ENCODE measurements around the gene BMPR1B. TPM values are rescaled to one million over a fixed set of nuclear protein-coding genes. Genes with fewer than 3 reads are reported as not detected.

The BMPR1B gene
- total RNA-seq, 1 donor from 2014 or later = 26.8 TPM

DNA sequence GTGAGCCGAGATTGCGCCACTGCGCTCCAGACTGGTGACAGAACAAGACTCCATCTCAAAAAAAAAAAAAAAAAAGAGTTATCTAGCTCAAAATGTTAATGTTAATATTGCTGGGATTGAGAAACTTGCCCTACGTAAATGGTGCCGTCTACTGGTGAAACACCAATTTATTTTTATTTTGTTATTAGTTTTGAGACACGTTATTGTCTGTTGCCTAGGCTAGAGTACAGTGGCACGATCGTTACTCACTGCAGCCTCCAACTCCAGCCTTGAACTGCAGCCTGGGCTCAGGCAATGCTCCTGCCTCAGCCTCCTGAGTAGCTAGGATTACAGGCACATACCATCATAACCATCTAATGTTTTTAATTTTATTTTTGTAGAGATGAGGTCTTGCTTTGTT, 262.8 kb downstream of the BMPR1B start:
- DNase-seq (ENCODE audit: low read depth, low spot score) = no peak

DNA sequence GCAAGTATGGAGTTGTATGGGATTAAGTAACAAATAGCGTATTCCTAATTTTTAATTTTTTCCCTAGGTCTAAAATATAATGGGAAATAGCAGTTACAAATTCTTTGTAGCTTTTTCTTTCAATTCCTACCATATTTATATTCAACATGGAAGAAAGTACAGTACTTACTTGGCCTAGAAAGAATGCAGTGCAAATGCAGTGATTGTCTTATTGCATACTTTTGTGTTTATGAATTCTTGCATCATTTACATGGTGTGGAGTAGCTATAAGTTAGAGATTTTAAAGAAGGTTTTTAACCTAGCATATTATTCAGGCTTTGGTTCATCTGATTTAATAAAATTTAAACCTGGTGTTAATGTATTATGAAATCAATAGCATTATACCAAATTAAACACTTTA, 263.3 kb downstream of the BMPR1B start:
- H3K4me1 Mint-ChIP-seq = peaks cover 9% of the 10 kb centered on the region
- TF ChIP-seq, protein P1, sequence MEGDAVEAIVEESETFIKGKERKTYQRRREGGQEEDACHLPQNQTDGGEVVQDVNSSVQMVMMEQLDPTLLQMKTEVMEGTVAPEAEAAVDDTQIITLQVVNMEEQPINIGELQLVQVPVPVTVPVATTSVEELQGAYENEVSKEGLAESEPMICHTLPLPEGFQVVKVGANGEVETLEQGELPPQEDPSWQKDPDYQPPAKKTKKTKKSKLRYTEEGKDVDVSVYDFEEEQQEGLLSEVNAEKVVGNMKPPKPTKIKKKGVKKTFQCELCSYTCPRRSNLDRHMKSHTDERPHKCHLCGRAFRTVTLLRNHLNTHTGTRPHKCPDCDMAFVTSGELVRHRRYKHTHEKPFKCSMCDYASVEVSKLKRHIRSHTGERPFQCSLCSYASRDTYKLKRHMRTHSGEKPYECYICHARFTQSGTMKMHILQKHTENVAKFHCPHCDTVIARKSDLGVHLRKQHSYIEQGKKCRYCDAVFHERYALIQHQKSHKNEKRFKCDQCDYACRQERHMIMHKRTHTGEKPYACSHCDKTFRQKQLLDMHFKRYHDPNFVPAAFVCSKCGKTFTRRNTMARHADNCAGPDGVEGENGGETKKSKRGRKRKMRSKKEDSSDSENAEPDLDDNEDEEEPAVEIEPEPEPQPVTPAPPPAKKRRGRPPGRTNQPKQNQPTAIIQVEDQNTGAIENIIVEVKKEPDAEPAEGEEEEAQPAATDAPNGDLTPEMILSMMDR (conservative IDR thresholded peaks at IDR 0.05) = no peak

More for the DNA sequence above, 262.8 kb downstream of the BMPR1B start:
- TF ChIP-seq, protein P1 (conservative IDR thresholded peaks at IDR 0.05) = no peak
- H3K4me1 Mint-ChIP-seq = peaks cover 9% of the 10 kb centered on the region
- no peak overlapping the region for H3K4me3 Mint-ChIP-seq
- no peaks in the 10 kb centered on the region for H3K27me3 Mint-ChIP-seq (ENCODE audit: low read depth)
- H3K9me3 Mint-ChIP-seq = no peaks in the 10 kb centered on the region
- no peak overlapping the region for H3K27ac Mint-ChIP-seq (ENCODE audit: unreplicated experiment)
- H3K36me3 Mint-ChIP-seq (ENCODE audit: low read depth) = no peaks in the 10 kb centered on the region

DNA sequence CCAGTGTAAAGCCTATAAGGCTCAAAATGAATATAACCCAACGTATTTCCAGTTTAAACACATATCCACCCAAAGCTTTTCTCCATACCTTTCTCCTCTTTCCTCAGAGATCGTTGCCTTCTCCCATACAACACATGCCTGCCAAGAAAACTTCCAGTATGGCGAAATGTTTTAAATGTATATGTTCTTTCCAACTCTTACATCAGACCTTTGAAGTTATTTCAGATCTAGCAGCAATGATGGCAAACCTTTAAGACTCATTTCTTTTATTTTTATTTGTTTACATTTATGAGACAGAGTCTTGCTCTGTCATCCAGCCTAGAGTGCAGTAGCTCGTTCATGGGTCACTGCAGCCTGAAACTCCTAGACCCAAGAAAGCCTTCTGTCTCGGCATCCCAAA, 265.4 kb downstream of the BMPR1B start:
- H3K9me3 Mint-ChIP-seq = no peaks in the 10 kb centered on the region
- peaks cover 14% of the 10 kb centered on the region for H3K4me1 Mint-ChIP-seq
- DNase-seq (ENCODE audit: low read depth, low spot score) = no peak
- no peak overlapping the region for H3K4me3 Mint-ChIP-seq
- H3K27ac Mint-ChIP-seq (ENCODE audit: unreplicated experiment) = no peak overlapping the region
- no peaks in the 10 kb centered on the region for H3K27me3 Mint-ChIP-seq (ENCODE audit: low read depth)
- TF ChIP-seq, protein P1 (conservative IDR thresholded peaks at IDR 0.05) = no peak
- no peaks in the 10 kb centered on the region for H3K36me3 Mint-ChIP-seq (ENCODE audit: low read depth)

More for the DNA sequence above, 263.3 kb downstream of the BMPR1B start:
- Mint-ChIP-seq H3K27me3 (ENCODE audit: low read depth) (no peaks in the 10 kb centered on the region), H3K27ac (ENCODE audit: unreplicated experiment) (no peak overlapping the region), H3K9me3 (no peaks in the 10 kb centered on the region), H3K4me3 (no peak overlapping the region), H3K36me3 (ENCODE audit: low read depth) (no peaks in the 10 kb centered on the region)
- DNase-seq (ENCODE audit: low read depth, low spot score) = no peak

DNA sequence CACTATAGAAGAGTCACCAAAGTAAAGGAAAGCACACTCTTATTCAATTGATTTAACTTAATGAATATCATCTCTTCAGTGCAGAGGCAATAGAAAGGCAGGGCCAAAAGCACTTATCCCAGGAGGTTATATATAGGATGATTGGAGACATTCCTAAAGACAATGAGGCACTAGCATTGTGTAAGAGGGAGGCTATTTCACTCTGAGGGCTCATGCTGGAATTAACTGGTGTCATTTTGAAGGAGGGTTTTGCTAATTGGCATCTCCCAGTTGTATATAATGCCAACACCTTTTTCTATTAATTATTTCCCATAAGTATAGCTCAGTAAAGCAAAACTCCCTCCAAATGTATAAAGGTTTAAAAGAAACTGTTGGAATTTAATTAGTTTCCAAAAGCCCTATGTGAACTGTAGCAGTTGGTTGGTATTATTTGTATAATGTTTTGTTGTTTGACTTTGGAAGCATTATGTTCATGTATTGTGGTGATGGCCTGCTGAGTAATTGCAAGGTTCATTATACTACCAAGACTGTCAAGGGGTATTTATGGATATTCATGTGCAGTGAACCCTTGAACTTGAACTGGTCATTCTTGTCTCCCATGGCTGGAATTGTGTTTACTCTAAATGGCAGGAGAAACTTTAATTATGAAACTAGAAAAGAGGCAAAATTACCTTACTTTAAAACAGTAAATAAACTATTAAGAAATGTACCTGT, 270.3 kb downstream of the BMPR1B start:
- Mint-ChIP-seq H3K9me3 (no peaks in the 10 kb centered on the region), H3K4me3 (no peak overlapping the region), H3K4me1 (peaks cover 14% of the 10 kb centered on the region), H3K27me3 (ENCODE audit: low read depth) (no peaks in the 10 kb centered on the region), H3K36me3 (ENCODE audit: low read depth) (peaks cover 2% of the 10 kb centered on the region), H3K27ac (ENCODE audit: unreplicated experiment) (no peak overlapping the region)
- no peak for DNase-seq (ENCODE audit: low read depth, low spot score)
- TF ChIP-seq, protein P1 (conservative IDR thresholded peaks at IDR 0.05) = no peak

DNA sequence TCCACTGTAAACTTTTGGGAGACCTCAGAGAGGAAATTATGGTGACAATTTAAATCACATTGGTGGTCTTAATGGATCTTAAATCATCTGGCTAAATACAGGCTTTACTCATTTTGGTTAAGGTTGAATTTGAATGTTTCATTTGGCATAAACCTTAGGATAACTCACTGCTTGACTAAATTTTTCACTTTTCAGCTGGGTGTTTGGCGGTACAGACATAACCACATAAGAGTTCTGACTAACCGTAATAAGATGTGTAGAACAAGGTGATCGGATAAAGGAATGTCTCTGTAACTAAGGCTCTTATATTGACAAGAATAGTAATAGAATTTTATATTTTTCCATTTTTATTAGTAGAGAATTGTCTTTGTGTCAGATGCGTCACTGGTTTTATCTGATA, 281.0 kb downstream of the BMPR1B start:
- H3K9me3 Mint-ChIP-seq = peaks cover 7% of the 10 kb centered on the region
- no peak for DNase-seq (ENCODE audit: low read depth, low spot score)
- H3K27ac Mint-ChIP-seq (ENCODE audit: unreplicated experiment) = no peak overlapping the region
- no peak overlapping the region for H3K4me3 Mint-ChIP-seq
- H3K4me1 Mint-ChIP-seq = peaks cover 16% of the 10 kb centered on the region
- TF ChIP-seq, protein P1 (conservative IDR thresholded peaks at IDR 0.05) = no peak
- no peaks in the 10 kb centered on the region for H3K27me3 Mint-ChIP-seq (ENCODE audit: low read depth)
- H3K36me3 Mint-ChIP-seq (ENCODE audit: low read depth) = peaks cover 12% of the 10 kb centered on the region

Measured in neural crest cell (in vitro differentiated cells).